Esophagus muscularis mucosa (tissue), 4 donors: ENCODE measurements around the gene ACP6. TPM values are rescaled to one million over a fixed set of nuclear protein-coding genes. Genes with fewer than 3 reads are reported as not detected.

ENCODE experiments used
- DNase-seq: peaks from one replicate; pipeline ENCODE4 v3.0.0-alpha.2; 2017; ENCODE audit errors: extremely low spot score
- H3K27ac ChIP-seq, 4 donors: fragments of 200-600 bp; sonication (generic); replicated peaks in 1 of 4; 1 replicate in 3 of 4; 2 replicates in 1 of 4; pipeline ENCODE4 v1.5.1; 2016 to 2019; ENCODE audit warnings: mild to moderate bottlenecking in 1 of 4
- H3K27me3 ChIP-seq, 4 donors: fragments of 200-600 bp; sonication (generic); one replicate each; pipeline versions ENCODE4 v1.5.1 to v1.6.0; 2016 to 2019
- H3K36me3 ChIP-seq, 4 donors: fragments of 200-600 bp; sonication (generic); one replicate each; pipeline ENCODE4 v1.5.1; 2016 to 2019
- H3K4me1 ChIP-seq, 4 donors: fragments of 200-600 bp; sonication (generic); one replicate each; pipeline ENCODE4 v1.5.1; 2016 to 2019
- H3K4me3 ChIP-seq, 4 donors: fragments of 200-600 bp; sonication (generic); 1 replicate in 2 of 4; 2 replicates in 2 of 4; pipeline ENCODE4 v1.5.1; 2016 to 2019; ENCODE audit warnings: mild to moderate bottlenecking in 4 of 4, moderate library complexity in 1 of 4
- H3K9me3 ChIP-seq, 4 donors: fragments of 200-600 bp; sonication (generic); 1 replicate in 3 of 4; 2 replicates in 1 of 4; pipeline ENCODE4 v1.5.1; 2016 to 2019
- EP300 ChIP-seq: sonication (generic); formaldehyde crosslinking; IDR thresholded peaks from one replicate; pipeline ENCODE4 v1.6.1; 2017; ENCODE audit warnings: antibody characterized with exemption
- POLR2A ChIP-seq: fragments of 450-650 bp; IDR thresholded peaks from one replicate; pipeline ENCODE4 v1.6.1; 2017; ENCODE audit warnings: antibody characterized with exemption, moderate library complexity, mild to moderate bottlenecking, low read depth
- POLR2AphosphoS5 ChIP-seq, 2 donors: sonication (generic); formaldehyde crosslinking; IDR thresholded peaks; one replicate each; pipeline ENCODE4 v1.6.1; 2017; ENCODE audit warnings: antibody characterized with exemption in 2 of 2
- WGBS: methylation state at CpG from one replicate; pipeline ENCODE4 v1.1.5; 2018; 5-methylcytosine and 5-hydroxymethylcytosine counted together
- intact Hi-C: fragments of 100-400 bp; cut with DNase I; formaldehyde crosslinking; loops from one replicate; pipeline ENCODE4 v1.15.1; 2023
- total RNA-seq, 4 donors: library from RNA; depleted of rRNA; stranded (reverse); fragments of >200 nt; gene quantifications; one replicate each; pipeline versions ENCODE4 v1.1.0 to v1.2.1, GENCODE V29; 2016
- TF ChIP-seq, protein P1 (sequence below), 3 experiments: fragments of 200-600 bp in 2 of 3; fragments of 450-650 bp in 1 of 3; sonication (generic) in 2 of 3; IDR thresholded peaks; one replicate each; pipeline ENCODE4 v1.5.1; 2017 to 2019; ENCODE audit warnings: antibody characterized with exemption in 3 of 3, mild to moderate bottlenecking in 2 of 3, moderate library complexity in 1 of 3

Gene ACP6
- total RNA-seq, 4 donors from 2014 or later: 6.5 to 21.5 (median 17.5) TPM

DNA sequence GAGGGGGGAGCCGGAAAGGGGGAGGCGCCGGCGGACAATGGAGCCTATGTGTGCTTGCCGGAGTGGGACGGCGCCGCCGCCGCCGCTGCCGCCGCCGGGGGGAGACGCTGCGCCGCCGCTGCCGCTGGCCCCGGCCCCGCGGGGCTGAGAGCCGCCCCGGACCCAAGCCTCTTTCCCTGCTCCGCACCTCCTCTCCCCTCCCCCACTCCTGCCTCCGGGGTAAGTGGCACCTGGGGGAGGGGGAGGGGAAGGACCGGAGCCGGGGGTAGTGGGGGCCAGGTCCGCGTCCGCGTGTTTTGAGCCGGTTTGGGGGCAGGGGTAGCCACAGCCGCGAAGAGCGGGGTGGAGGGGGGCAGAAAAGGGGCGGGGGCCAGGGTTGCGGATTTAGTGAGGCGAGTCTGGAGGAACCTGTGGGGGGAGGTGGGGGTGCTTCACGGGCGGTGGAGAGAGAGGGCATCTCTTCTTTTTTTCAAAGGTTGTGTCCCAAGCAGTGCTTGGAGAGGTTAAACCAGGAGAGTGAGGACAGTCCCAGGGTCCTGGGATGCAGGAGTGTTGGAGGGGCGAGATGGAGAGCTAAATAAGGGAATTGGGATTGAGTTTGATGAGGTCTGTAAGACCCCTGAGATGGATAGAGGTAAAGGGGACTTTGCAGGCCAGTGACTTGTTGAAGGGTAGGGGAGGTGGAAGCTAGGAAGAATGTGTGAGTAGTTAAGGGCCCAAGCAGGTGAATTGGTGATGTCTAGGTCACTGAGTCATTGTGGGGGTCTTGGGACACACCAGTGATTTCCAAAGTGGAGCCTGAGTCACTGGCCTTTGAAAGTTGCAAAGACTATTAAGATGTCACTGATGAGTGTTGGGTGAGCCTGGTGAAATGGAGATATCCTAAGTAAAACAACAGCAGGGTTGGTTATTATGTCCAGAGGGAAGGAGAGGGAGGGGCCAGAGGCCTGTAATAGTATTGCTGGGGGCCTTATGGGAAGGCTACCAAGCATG lies 69.9 kb downstream of the ACP6 start:
- Histone ChIP-seq H3K36me3 (peaks cover 0 to 9% (median 0%) of the 10 kb centered on the region in 4 donors), H3K9me3 (no peaks in the 10 kb centered on the region), H3K4me3 (peak overlapping the region; percentile 72 to 88 (median 80)), H3K27me3 (no peaks in the 10 kb centered on the region), H3K4me1 (peaks cover 16 to 52% (median 48%) of the 10 kb centered on the region in 4 donors), H3K27ac (peak overlapping the region; percentile 90 to 95 (median 92))
- 2% methylated on average over 6 of the region's 42 CpGs for WGBS
- peak in 1 of 2 donors; percentile 22 for TF ChIP-seq POLR2AphosphoS5 (IDR thresholded peaks at IDR 0.05)
- no peak for TF ChIP-seq EP300
- no peak for TF ChIP-seq POLR2A
- TF ChIP-seq, protein P1, sequence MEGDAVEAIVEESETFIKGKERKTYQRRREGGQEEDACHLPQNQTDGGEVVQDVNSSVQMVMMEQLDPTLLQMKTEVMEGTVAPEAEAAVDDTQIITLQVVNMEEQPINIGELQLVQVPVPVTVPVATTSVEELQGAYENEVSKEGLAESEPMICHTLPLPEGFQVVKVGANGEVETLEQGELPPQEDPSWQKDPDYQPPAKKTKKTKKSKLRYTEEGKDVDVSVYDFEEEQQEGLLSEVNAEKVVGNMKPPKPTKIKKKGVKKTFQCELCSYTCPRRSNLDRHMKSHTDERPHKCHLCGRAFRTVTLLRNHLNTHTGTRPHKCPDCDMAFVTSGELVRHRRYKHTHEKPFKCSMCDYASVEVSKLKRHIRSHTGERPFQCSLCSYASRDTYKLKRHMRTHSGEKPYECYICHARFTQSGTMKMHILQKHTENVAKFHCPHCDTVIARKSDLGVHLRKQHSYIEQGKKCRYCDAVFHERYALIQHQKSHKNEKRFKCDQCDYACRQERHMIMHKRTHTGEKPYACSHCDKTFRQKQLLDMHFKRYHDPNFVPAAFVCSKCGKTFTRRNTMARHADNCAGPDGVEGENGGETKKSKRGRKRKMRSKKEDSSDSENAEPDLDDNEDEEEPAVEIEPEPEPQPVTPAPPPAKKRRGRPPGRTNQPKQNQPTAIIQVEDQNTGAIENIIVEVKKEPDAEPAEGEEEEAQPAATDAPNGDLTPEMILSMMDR (IDR thresholded peaks at IDR 0.05): peak in 2 of 3 experiments; percentile 14 to 21
- DNase-seq: no peak
- intact Hi-C loops: no loop called here

DNA sequence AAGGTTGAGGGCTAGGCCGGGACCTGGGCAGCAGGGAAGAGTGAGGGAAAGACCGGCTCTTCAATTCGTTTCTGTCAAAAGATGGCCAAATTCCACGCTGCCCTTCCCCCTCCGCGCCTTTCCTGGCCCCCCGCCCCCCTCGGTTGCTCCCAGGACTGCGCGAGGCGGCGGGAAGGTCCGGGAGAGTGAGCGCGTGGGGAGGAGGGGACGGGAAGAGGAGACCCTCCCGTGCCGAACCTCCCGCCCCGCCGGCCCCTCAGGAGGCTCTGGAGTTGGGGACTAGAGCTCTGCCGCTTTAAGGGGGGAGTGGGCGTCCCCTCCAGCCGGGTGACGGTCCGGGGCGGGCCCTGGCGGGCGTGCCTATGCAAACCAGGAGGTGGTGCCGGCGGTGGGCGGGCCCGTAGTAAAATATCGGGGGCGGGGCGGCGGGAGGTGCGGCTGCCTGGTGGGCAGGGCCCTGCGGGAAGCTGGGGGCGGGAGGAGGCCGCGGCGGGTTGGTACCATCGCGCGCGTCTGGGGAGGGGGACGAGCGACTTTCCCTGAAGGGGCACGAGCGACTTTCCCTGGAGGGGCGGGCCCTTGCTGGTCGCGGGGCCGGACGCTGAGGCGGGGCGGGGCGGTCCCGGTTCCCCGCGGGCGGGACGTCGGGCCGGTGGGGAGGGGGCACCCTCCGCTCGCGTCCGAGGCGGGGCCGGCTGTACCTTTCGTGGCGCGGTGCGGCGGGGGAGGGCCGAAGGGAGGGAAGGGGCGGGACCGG lies 70.8 kb downstream of the ACP6 start:
- DNase-seq: peak; percentile 99
- Histone ChIP-seq H3K36me3 (no peaks in the 10 kb centered on the region), H3K4me3 (peak overlapping the region; percentile 72 to 88 (median 80)), H3K27ac (peak overlapping the region; percentile 90 to 95 (median 92)), H3K9me3 (no peaks in the 10 kb centered on the region), H3K27me3 (no peaks in the 10 kb centered on the region), H3K4me1 (peaks cover 16 to 46% (median 42%) of the 10 kb centered on the region in 4 donors)
- TF ChIP-seq, protein P1 (IDR thresholded peaks at IDR 0.05): peak in 1 of 3 experiments; percentile 5
- TF ChIP-seq EP300: no peak
- TF ChIP-seq POLR2AphosphoS5 (IDR thresholded peaks at IDR 0.05): peak; percentile 92 to 96
- peak; percentile 79 for TF ChIP-seq POLR2A
- intact Hi-C loops: loop anchor here (2.0 kb wide), 1 partner anchor 57 kb away; no protein-coding TSS in a partner anchor
- 0% methylated on average over 23 of the region's 80 CpGs for WGBS

DNA sequence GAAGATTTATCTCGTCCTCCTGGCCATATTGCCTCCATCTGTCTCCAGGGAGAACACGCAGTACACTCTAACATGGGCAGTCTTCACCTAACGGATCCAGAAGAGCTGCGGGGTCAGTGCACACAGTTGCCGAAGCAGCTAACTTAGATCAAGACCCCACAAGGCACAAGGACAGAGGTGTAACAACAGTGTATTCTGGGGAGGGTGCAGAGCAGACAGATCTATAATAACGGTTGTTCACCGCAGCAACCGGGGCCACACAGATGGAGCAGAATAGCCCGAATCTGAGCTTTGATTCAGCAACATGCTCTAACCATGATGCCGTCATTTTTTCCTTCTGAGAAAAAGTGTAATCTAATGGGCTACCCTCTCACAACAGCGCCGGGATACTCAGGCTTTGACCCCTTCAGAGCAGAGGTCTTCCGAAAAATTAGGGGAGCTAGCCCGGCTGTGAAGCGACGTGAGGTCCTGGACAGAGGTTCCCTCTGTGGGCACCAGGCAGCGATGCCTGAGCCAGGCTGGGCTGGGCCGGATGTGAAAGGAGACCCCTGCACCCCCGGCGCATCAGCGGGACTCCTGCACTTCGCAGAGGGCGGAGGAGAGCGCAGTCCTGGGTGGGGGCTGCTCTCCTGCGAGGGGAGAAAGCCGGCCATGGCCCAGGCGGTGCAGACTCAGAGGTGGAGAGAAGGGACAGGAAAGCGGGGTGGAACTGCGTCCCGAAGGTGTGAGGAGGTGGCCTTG lies 71.5 kb downstream of the ACP6 start:
- 6% methylated on average over 17 of the region's 30 CpGs for WGBS
- no peak for DNase-seq
- H3K27me3 ChIP-seq: no peaks in the 10 kb centered on the region
- intact Hi-C loops: loop anchor here (2.0 kb wide), 1 partner anchor 56 kb away; no protein-coding TSS in a partner anchor
- H3K4me3 ChIP-seq: peak overlapping the region; percentile 72 to 88 (median 80)
- no peaks in the 10 kb centered on the region for H3K36me3 ChIP-seq
- peak overlapping the region; percentile 90 to 95 (median 92) for H3K27ac ChIP-seq
- peaks cover 16 to 45% (median 41%) of the 10 kb centered on the region in 4 donors for H3K4me1 ChIP-seq
- TF ChIP-seq POLR2A (no peak), EP300 (no peak), POLR2AphosphoS5 (IDR thresholded peaks at IDR 0.05) (no peak)
- TF ChIP-seq, protein P1 (IDR thresholded peaks at IDR 0.05): no peak
- H3K9me3 ChIP-seq: no peaks in the 10 kb centered on the region

DNA sequence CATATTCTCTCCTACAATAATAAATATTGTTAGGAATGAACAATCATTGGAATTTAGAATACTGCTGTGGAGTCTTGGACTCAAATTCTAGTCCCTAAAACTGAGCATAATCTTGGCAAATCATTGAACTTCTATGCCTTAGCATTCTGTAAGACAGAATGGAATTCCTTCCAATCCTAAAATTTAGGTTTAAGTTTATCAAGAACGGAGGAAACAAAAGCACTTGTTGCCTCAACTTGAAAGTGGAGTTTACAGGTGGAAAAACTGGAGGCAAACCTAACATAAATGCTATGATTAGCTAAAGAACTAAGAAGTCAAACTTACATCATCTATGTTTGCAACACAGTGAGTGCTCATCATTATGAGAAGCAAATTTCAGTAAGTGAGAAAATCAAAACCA lies 73.3 kb downstream of the ACP6 start:
- Histone ChIP-seq H3K36me3 (no peaks in the 10 kb centered on the region), H3K4me1 (peaks cover 16 to 27% (median 26%) of the 10 kb centered on the region in 4 donors), H3K27me3 (no peaks in the 10 kb centered on the region), H3K9me3 (no peaks in the 10 kb centered on the region), H3K27ac (no peak overlapping the region), H3K4me3 (no peak overlapping the region)
- TF ChIP-seq POLR2AphosphoS5 (IDR thresholded peaks at IDR 0.05) (no peak), POLR2A (no peak), EP300 (no peak)
- TF ChIP-seq, protein P1 (IDR thresholded peaks at IDR 0.05): no peak
- WGBS: 95% methylated on average over 1 of the region's 1 CpG
- no peak for DNase-seq
- intact Hi-C loops: no loop called here
